ENCODE results near the gene PSMG2. TPM values are rescaled to one million over a fixed set of nuclear protein-coding genes. Genes with fewer than 3 reads are reported as not detected.

PSMG2 gene
- total RNA-seq, 2 experiments from 2014 or later: 58.4 to 61.7 TPM

GRCh38 chr18:12692206-12692605 lies 10.6 kb upstream of the PSMG2 start:
- Histone ChIP-seq H3K27me3 (ENCODE audit: control insufficient read depth in 1 of 2, insufficient read depth in 2 of 2, low read length in 2 of 2) (no peaks in the 10 kb centered on the region), H3K36me3 (ENCODE audit: insufficient read depth, low read length) (peaks cover 6% of the 10 kb centered on the region), H3K9me3 (ENCODE audit: control insufficient read depth in 1 of 2, insufficient read depth in 1 of 2, low read length in 2 of 2) (no peaks in the 10 kb centered on the region), H3K4me3 (ENCODE audit: low read length) (no peak overlapping the region), H3K27ac (ENCODE audit: low read depth in 1 of 2, low read length in 2 of 2) (no peak overlapping the region), H3K4me1 (ENCODE audit: insufficient read depth, low read length) (no peaks in the 10 kb centered on the region)
- CTCF ChIA-PET: no interaction called here
- Mint-ChIP-seq H3K4me3 (no peak overlapping the region), H3K27me3 (no peaks in the 10 kb centered on the region), H3K27ac (no peak overlapping the region), H3K36me3 (ENCODE audit: low read depth) (peaks cover 32% of the 10 kb centered on the region), H3K9me3 (no peaks in the 10 kb centered on the region), H3K4me1 (ENCODE audit: low read depth) (no peaks in the 10 kb centered on the region)
- intact Hi-C loops (cut with DNase I, micrococcal nuclease): no loop called here
- no peak for DNase-seq
- ATAC-seq (ENCODE audit: poor library complexity): no peak
- POLR2A ChIA-PET: interaction anchor here (2.6 kb wide), 1 partner anchor 10 kb away, joined by 10 read pairs; the partner anchor contains the start of genes CEP76 and PSMG2
- no peak for TF ChIP-seq CTCF (IDR thresholded peaks at IDR 0.05)

GRCh38 chr18:12694032-12694431 lies 8.8 kb upstream of the PSMG2 start:
- H3K9me3 ChIP-seq (ENCODE audit: control insufficient read depth in 1 of 2, insufficient read depth in 1 of 2, low read length in 2 of 2): no peaks in the 10 kb centered on the region
- Mint-ChIP-seq H3K9me3 (no peaks in the 10 kb centered on the region), H3K4me3 (no peak overlapping the region), H3K36me3 (ENCODE audit: low read depth) (peaks cover 41% of the 10 kb centered on the region), H3K27me3 (no peaks in the 10 kb centered on the region), H3K27ac (no peak overlapping the region), H3K4me1 (ENCODE audit: low read depth) (peaks cover 5% of the 10 kb centered on the region)
- ATAC-seq (ENCODE audit: poor library complexity) (no peak), DNase-seq (no peak)
- peaks cover 10% of the 10 kb centered on the region for H3K36me3 ChIP-seq (ENCODE audit: insufficient read depth, low read length)
- H3K27me3 ChIP-seq (ENCODE audit: control insufficient read depth in 1 of 2, insufficient read depth in 2 of 2, low read length in 2 of 2): no peaks in the 10 kb centered on the region
- H3K27ac ChIP-seq (ENCODE audit: low read depth in 1 of 2, low read length in 2 of 2): no peak overlapping the region
- CTCF ChIA-PET: no interaction called here
- no peak overlapping the region for H3K4me3 ChIP-seq (ENCODE audit: low read length)
- TF ChIP-seq CTCF (IDR thresholded peaks at IDR 0.05): no peak
- no peaks in the 10 kb centered on the region for H3K4me1 ChIP-seq (ENCODE audit: insufficient read depth, low read length)
- intact Hi-C loops (cut with DNase I, micrococcal nuclease): no loop called here
- POLR2A ChIA-PET: interaction anchor here (0.7 to 1.6 kb wide), 3 partner anchors 8 to 317 kb away, joined by 3 to 4 read pairs (median 3); partner anchors contain the start of gene AFG3L2

- peaks cover 20% of the 10 kb centered on the region for H3K4me1 ChIP-seq (ENCODE audit: insufficient read depth, low read length)
- no peak overlapping the region for H3K27ac ChIP-seq (ENCODE audit: low read depth in 1 of 2, low read length in 2 of 2)
- peaks cover 11% of the 10 kb centered on the region for H3K36me3 ChIP-seq (ENCODE audit: insufficient read depth, low read length)
- no peak for DNase-seq
- no peak overlapping the region for H3K4me3 ChIP-seq (ENCODE audit: low read length)
- no peak for TF ChIP-seq CTCF (IDR thresholded peaks at IDR 0.05)
- ATAC-seq (ENCODE audit: poor library complexity): no peak
- Mint-ChIP-seq H3K36me3 (ENCODE audit: low read depth) (peaks cover 54% of the 10 kb centered on the region), H3K4me3 (no peak overlapping the region), H3K27me3 (no peaks in the 10 kb centered on the region), H3K9me3 (no peaks in the 10 kb centered on the region), H3K27ac (no peak overlapping the region), H3K4me1 (ENCODE audit: low read depth) (peaks cover 38% of the 10 kb centered on the region)
- CTCF ChIA-PET: no interaction called here
- H3K9me3 ChIP-seq (ENCODE audit: control insufficient read depth in 1 of 2, insufficient read depth in 1 of 2, low read length in 2 of 2): no peaks in the 10 kb centered on the region
- intact Hi-C loops (cut with DNase I, micrococcal nuclease): loop anchor here in 1 of 2 experiments (5.0 kb wide), 2 partner anchors 293 to 1023 kb away; partner anchors contain the start of gene CEP192
- no peaks in the 10 kb centered on the region for H3K27me3 ChIP-seq (ENCODE audit: control insufficient read depth in 1 of 2, insufficient read depth in 2 of 2, low read length in 2 of 2)
- POLR2A ChIA-PET: no interaction called here
Observed at GRCh38 chr18:12699747-12700146, 3.1 kb upstream of the PSMG2 start.

Measured in CD4-positive, alpha-beta T cell (primary cell).